Ramos (cell line): ENCODE data around the gene GSTP1.
"Not testable (repeated sequence)": the region's sequence is repeated elsewhere in the genome, so short reads cannot be mapped to it uniquely, and the experiment has no call there.

Source experiments
- in situ Hi-C: fragments of 300-500 bp; cut with MboI; formaldehyde crosslinking; loops from one replicate; pipeline ENCODE4 v1.14.3; 2022; ENCODE audit warnings: low sequenced_read_pairs; ENCODE audit not compliant: unreplicated experiment

GSTP1 gene

DNA sequence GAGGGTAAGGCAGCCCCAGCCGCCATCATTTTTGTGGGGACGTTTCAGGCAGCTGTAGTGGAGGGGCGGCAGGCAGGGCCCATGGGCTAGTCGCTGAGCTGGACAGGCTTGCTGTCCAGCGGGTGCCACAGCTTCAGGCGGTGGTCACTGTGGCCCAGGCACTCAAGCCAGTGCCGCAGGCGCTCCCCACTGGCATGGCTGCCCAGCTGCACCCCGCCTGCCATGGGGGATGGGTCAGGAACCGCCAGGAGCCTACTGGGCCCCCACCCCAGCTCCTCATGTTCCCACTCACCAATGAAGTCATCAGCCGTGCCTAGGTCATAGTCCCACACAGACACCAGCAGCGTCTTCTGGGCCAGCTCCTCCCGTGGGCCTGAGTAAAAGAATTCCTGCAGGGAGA, 29.1 kb downstream of the GSTP1 start:
- in situ Hi-C loops: no loop called here

DNA sequence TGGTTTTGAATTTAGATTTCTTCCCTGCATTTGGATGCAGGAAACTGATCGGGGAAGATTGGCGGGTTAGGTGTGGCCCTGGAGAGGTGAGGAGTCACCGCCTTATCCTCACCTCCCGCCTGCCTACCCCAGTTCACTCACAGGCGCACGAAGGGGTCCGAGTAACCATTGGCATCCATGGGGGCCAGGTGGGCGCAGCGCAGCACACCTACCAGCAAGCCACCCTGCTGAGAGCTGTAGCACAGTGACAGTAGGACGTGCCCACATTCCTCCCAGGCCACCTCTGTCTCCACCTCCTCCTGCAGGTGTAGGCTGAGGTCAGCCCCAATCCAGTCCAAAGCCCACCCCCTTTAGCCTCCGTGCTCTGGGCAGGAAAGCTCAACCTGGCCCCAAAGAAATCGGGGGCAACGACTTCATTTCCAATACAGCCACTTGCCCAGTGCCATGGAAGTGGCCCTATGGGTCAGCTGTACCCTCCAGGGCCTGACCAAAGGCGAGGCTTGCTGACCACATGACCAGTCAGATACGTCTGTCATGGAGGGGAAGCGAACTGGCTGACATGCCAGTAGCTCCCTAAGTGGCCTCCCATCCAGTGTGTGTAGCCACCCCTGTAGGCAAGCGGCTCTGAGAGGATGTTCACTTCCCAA, 29.8 kb downstream of the GSTP1 start:
- in situ Hi-C loops: no loop called here

DNA sequence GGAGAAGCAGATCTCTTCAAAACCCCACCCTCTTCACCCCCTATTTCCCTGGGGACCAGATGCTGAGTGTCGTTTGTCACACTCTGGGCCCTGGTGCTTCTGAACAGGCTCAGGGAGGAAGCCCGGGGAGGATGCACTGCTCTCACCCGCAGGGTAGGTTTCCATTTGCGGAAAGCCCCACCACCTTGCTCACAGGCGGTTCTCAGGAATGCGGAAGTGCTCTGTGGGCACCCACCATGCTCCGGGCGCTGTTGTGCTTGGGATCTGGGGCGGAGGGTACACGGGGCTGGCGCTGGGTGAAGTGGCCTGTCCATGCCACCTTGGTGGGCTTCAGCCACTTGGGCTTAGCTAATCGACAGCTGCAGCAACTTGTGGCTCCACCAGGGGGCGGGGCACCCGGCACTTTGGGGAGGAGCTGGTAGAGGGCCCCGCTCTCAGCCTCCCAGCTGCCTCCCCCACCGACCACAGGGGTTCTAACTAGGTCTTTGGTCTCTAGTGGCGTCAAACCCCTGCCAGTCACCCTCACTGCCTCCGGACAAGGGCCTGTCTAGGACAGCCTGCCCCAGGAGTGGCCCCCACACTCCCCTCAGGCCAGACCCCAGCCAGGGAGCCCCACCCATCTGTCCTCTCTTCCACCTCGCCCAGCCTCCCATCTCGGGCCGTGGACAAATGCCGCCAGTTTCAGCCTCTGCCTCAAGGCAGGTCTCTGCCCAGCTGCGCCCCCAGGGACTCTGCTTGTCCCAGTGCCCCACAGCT, 30.5 kb downstream of the GSTP1 start:
- in situ Hi-C loops: no loop called here

DNA sequence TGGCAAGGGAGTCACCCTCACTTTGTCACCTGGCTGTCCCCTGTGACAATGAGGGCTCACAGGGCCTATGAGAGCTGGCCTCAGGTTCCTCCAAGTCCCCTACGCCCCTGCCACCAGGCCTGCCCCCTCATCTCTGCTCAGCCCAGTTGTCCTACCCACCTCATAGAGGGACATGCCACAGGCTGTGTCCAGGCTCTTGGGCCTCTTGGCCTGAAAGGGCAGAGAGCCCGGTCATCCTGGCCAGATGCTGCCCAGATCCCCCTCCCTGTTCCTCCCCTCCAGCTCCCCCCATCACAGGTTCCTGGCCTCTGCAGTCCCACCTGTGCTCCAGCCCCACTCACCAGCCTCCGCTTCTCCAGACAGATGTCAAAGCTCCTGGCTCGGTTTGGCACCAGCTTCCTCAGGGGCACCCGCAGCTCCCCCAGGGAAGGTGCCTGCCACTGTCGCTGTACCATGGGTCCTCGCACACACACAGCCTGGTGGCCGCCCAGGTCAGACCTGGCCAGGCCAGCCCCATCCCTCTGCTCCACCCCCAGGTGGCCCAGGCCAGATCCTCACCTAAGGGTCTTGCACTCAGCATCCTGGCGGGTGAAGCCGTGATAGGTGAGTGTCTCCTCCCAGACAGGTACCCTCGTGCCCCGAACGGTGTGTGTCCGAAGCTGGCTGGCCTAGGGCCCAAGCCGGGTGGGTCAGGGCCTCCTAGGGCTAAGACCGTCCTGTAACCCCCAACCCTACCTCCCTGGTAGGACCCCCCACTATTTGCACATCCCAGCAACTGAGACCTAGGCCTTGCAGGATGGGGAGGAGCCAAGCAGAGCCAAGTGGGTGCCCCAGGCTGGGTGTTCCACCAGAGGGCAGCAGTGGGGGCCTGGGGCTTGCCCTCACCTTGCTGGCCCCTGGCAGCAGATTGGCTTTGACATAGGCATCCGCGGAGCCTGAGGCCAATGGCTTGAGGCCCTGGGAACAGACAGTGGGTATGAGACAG, 31.4 kb downstream of the GSTP1 start:
- in situ Hi-C loops: no loop called here

DNA sequence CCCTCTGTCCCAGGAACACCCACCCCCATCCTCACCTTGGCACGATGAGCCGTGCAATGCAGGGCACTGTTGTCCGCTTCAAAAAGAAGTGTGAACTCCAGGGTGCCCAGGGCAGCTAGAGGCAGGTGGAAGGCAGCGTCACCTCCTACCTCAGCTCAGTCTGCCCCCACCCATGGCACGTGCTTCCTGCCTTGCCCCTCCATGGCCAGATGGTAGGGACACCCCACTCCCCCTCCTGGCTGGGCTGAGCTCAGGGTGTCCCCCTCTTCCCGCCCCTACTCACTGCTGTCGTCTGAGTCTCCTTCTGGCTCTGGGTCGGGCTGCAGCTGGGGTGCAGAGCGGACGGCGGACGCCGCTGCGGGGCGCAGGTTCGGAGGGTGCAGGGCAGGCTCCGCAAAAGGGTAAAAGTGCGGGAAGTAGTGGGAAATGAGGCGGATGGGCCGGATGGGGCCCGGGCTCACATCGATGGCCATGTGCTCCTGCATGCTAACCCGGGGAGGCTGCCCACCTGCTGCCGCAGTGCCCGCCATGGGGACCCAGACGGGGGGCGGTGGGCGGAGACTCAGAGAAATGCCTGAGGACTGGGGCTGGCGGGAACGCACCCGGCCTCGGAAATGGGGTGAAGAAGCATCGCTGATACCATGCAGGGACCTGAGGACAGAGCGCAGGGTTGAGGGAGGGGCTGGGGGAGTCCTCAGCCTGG, 32.3 kb downstream of the GSTP1 start:
- in situ Hi-C loops: no loop called here

DNA sequence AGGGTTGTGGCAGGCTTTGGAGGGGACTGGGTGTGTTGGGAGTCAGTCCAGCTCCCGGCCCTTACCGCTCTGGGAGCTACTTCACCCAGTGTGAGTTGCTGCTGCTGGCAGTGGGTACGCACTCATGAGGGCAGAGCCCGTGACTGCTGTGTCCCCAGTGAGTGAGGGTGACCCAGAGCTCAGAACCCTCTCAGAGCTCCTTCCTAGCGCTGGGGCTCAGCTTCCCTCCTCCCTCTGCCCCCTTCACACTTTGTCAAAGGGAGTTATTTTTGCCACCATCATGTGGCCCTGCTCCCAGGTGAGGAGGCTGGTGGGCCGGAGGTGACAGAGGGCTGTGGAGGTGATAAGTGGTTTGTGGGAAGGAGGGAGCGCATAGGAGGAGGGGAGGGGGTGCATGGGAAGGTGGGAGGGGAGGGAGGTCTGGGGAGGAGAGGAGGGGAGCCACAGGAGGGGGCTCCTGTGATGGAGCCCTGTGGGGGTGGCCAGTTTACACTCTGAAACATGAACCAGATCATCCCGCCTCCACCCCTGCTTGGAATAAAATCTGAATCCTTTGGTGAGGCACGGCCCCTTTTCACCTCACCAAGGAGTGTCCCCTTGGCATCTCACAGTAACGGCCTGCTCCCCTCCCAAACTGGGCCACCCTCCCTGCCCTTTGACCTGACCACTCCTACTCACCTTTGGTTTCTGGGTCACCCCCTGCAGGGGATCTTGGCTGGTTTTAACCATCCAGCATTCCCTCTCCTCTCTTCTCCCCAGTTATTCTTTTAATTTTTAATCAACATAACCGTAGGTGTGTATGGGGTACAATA, 33.0 kb downstream of the GSTP1 start:
- in situ Hi-C loops: no loop called here

DNA sequence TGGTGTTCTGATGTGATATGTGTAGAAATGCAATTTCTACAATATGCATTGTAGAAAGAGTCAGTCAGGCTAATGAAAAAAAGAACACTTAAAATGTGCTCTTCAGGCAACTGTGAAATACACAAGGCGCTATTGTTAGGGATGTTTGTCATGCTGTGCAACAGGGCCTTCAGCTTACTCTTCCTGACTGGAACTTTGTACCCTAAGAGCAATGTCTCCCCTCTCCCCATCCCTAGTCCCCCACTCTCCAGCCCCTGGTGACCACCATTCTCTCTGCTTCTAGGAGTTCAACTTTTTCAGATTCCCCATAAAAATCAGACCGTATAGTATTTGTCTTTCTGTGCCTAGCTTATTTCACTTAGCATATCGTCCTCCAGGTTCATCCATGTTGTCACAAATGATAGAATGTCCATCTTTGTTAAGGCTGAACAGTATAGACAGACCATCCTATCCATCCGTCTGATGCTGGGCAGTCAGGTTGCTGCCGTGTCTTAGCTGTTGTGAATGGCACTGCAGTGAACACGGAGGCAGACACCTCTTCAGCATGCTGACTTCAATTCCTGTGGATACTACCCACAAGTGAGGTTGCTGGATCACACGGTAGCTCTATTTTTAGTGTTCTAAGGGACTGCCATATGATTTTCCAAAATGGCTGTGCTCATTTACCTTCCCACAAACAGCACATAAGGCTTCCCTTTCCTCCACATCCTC, 33.8 kb downstream of the GSTP1 start:
- in situ Hi-C loops: no loop called here

DNA sequence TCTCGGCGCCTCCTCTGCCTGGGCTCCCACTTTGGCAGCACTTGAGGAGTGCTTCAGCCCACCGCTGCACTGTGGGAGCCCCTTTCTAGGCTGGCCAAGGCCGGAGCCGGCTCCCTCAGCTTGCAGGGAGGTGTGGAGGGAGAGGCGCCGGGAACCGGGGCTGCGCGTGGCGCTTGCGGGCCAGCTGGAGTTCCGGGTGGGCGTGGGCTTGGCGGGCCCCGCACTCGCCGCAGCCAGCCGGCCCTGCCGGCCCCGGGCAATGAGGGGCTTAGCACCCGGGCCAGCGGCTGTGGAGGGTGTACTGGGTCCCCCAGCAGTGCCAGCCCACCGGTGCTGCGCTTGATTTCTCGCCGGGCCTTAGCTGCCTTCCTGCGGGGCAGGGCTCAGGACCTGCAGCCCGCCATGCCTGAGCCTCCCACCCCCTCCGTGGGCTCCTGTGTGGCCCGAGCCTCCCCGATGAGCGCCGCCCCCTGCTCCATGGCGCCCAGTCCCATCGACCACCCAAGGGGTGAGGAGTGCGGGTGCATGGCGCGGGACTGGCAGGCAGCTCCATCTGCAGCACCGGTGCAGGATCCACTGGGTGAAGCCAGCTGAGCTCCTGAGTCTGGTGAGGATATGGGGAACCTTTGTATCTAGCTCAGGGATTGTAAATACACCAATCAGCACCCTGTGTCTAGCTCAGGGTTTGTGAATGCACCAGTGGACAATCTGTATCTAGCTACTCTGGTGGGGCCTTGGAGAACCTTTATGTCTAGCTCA, 35.5 kb downstream of the GSTP1 start:
- in situ Hi-C loops: not testable (repeated sequence)

DNA sequence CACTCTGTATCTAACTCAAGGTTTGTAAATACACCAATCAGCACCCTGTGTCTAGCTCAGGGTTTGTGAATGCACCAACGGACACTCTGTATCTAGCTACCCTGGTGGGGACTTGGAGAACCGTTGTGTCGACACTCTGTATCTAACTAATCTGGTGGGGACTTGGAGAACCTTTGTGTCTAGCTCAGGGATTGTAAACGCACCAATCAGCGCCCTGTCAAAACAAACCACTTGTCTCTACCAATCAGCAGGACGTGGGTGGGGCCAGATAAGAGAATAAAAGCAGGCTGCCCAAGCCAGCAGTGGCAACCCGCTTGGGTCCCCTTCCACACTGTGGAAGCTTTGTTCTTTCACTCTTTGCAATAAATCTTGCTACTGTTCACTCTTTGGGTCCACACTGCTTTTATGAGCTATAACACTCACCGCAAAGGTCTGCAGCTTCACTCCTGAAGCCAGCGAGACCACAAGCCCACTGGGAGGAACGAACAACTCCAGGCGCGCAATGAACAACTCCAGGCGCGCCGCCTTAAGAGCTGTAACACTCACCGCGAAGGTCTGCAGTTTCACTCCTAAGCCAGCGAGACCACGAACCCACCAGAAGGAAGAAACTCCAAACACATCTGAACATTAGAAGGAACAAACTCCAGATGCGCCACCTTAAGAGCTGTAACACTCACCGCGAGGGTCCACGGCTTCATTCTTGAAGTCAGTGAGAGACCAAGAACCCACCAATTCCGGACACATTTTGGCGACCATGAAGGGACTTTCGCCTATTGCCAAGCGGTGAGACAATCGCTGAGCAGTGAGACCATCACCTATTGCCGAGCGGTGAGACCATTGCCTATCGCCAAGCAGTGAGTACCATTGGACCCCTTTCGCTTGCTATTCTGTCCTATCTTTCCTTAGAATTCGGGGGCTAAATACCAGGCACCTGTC, 36.3 kb downstream of the GSTP1 start:
- in situ Hi-C loops: not testable (repeated sequence)

DNA sequence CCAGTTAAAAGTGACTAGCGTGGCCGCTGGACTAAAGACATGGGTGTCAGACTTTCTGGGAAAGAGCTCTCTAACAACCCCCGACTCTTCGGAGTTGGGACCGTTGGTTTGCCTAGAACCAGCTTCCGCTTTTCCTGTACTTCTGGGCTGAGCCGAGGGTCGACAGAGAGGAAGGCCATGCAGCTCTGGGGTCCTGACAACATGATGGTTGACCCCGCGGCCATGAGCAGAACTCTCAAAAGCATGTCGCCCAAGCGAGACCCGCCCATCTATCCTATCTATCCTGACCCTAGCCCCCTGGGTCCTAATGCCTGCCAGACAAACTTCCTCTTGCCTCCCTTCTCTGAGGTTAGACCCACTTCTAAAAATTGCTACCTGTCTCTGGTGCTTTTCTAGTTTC, 37.0 kb downstream of the GSTP1 start:
- in situ Hi-C loops: not testable (repeated sequence)

DNA sequence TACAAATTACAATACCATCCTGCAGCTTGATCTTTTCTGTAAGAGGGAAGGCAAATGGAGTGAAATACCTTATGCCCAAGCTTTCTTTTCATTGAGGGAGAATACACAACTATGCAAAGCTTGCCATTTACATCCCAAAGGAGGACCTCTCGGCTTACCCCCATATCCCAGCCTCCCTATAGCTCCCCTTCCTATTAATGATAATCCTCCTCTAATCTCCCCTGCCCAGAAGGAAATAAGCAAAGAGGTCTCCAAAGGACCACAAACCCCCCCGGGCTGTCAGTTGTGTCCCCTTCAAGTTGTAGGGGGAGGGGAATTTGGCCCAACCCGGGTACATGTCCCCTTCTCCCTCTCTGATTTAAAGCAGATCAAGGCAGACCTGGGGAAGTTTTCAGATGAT, 38.3 kb downstream of the GSTP1 start:
- in situ Hi-C loops: not testable (repeated sequence)

DNA sequence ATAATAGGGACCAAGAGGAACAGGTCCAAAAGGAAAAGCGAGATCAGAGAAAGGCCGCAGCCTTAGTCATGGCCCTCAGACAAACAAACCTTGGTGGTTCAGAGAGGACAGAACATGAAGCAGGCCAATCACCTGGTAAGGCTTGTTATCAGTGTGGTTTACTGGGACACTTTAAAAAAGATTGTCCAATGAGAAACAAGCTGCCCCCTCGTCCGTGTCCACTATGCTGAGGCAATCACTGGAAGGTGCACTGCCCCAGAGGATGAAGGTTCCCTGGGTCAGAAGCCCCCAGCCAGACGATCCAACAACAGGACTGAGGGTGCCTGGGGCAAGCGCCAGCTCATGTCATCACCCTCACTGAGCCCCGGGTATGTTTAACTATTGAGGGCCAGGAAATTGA, 39.3 kb downstream of the GSTP1 start:
- in situ Hi-C loops: not testable (repeated sequence)

DNA sequence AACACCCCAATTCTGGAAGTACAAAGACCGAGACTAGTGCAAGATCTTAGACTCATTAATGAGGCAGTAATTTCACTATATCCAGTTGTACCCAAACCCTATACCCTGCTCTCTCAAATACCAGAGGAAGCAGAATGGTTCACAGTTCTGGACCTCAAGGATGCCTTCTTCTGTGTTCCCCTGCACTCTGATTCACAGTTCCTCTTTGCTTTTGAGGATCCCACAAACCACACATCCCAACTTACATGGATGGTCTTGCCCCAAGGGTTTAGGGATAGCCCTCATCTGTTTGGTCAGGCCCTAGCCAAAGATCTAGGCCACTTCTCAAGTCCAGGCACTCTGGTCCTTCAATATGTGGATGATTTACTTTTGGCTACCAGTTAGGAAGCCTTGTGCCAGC, 40.2 kb downstream of the GSTP1 start:
- in situ Hi-C loops: not testable (repeated sequence)

DNA sequence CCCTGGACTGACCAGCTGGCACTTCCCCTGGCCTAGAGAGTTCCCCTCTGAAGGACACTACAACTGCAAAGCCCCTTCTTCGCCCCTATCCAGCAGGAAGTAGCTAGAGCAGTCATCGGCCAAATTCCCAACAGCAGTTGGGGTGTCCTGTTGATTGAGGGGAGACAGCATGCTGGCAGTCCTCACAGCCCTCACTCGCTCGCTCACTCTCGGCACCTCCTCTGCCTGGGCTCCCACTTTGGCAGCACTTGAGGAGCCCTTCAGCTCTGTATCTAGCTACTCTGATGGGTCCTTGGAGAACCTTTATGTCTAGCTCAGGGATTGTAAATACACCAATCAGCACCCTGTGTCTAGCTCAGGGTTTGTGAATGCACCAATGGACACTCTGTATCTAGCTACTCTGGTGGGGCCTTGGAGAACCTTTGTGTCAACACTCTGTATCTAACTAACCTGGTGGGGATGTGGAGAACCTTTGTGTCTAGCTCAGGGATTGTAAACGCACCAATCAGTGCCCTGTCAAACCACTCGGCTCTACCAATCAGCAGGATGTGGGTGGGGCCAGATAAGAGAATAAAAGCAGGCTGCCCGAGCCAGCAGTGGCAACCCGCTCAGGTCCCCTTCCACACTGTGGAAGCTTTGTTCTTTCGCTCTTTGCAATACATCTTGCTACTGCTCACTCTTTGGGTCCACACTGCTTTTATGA, 42.7 kb downstream of the GSTP1 start:
- in situ Hi-C loops: not testable (repeated sequence)

DNA sequence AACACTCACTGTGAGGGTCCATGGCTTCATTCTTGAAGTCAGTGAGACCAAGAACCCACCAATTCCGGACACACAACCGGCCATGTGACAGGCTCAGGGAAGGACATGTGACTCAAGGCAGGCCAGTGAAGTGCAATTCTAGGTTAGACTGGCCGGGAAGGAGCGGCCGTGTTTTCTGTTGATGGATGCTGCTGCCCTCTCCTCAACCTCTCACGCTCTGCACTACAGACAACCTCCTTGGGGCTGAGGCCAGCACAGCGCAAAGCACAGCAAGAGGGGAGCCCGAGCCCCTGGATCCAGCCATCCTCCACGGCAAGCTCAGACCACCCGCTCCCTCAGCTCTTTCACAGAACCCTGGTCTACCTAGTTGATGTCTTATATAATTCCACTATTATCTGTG, 43.4 kb downstream of the GSTP1 start:
- in situ Hi-C loops: no loop called here

DNA sequence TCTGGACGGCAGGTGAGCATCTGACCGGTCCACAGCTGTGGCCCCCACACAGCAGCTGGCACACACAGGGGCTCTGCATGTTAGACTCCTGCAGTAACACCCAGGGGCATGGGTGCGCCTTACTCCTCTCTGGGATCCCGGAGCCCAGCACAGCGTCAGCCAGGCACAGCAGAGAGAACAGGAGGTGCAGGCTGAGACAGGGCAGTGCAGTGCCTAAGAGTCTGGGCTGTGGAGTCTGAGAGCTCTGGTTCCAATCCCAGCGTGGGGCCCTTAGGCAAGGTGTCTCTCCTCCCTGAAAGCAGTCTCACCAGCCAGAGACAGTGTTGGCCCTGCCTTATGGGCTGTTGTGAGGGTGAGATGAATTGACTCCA, 43.8 kb downstream of the GSTP1 start:
- in situ Hi-C loops: no loop called here
